WERI-Rb-1 (cell line): Measurements from ENCODE around the gene PTPRT.

Source experiments
- DNase-seq: peaks from one replicate; pipeline ENCODE4 v3.0.0-alpha.2; 2020
- H3K27ac ChIP-seq: fragments of 250-450 bp; sonication (Bioruptor Pico); 2 replicates; pipeline ENCODE4 v1.5.1; 2020; ENCODE audit warnings: mild to moderate bottlenecking, moderate library complexity
- H3K27me3 ChIP-seq: fragments of 250-450 bp; sonication (Bioruptor Pico); 2 replicates; pipeline ENCODE4 v1.5.1; 2021; ENCODE audit warnings: mild to moderate bottlenecking, low read depth, moderate library complexity; ENCODE audit not compliant: insufficient read depth, severe bottlenecking
- H3K36me3 ChIP-seq: fragments of 250-450 bp; sonication (Bioruptor Pico); 2 replicates; pipeline ENCODE4 v1.5.1; 2020; ENCODE audit warnings: mild to moderate bottlenecking, moderate library complexity
- H3K4me3 ChIP-seq: 2 replicates; pipeline ENCODE4 v1.5.1; 2011; ENCODE audit warnings: low read depth, mild to moderate bottlenecking, control low read depth, low read length
- H3K9me3 ChIP-seq: fragments of 250-450 bp; sonication (Bioruptor Pico); 2 replicates; pipeline ENCODE4 v1.5.1; 2021; ENCODE audit warnings: mild to moderate bottlenecking, moderate library complexity; ENCODE audit not compliant: severe bottlenecking
- CTCF ChIP-seq: IDR thresholded peaks from 2 replicates; pipeline ENCODE4 v1.5.1; 2011; ENCODE audit warnings: low read depth, mild to moderate bottlenecking, control low read depth, inconsistent platforms, low read length

The PTPRT gene

GRCh38 chr20:42368910-42369309, 820.8 kb downstream of the PTPRT start:
- DNase-seq = no peak
- H3K36me3 ChIP-seq = no peaks in the 10 kb centered on the region
- no peak overlapping the region for H3K27ac ChIP-seq
- no peaks in the 10 kb centered on the region for H3K27me3 ChIP-seq
- no peak overlapping the region for H3K4me3 ChIP-seq
- no peak for TF ChIP-seq CTCF
- no peaks in the 10 kb centered on the region for H3K9me3 ChIP-seq

- peak; percentile 69 for DNase-seq
- no peak for TF ChIP-seq CTCF
- Histone ChIP-seq H3K9me3 (no peaks in the 10 kb centered on the region), H3K36me3 (no peaks in the 10 kb centered on the region), H3K4me3 (no peak overlapping the region), H3K27me3 (no peaks in the 10 kb centered on the region), H3K27ac (no peak overlapping the region)
Observed at GRCh38 chr20:42366626-42367025, 823.1 kb downstream of the PTPRT start.

DNA sequence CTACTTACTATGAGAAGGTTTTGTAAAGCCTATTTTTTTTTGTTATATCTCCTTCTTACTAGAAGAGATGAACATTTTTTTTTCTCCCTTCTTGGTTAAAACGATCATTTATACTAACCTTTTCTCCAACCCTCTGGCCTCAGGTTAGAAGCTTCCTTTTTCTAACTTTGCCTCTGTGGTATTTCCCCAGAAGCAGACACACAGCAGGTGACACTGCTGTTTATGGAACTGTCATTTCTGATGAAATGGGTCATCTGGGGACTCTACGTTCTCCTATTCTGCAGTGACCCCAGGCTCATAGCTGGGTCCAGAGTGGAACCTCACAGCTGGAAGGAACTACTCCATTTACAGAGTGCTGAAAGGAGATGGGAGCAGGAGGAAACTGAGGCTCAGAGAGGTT, 825.3 kb downstream of the PTPRT start:
- Histone ChIP-seq H3K9me3 (no peaks in the 10 kb centered on the region), H3K36me3 (no peaks in the 10 kb centered on the region), H3K27ac (no peak overlapping the region), H3K27me3 (no peaks in the 10 kb centered on the region), H3K4me3 (no peak overlapping the region)
- no peak for DNase-seq
- no peak for TF ChIP-seq CTCF

DNA sequence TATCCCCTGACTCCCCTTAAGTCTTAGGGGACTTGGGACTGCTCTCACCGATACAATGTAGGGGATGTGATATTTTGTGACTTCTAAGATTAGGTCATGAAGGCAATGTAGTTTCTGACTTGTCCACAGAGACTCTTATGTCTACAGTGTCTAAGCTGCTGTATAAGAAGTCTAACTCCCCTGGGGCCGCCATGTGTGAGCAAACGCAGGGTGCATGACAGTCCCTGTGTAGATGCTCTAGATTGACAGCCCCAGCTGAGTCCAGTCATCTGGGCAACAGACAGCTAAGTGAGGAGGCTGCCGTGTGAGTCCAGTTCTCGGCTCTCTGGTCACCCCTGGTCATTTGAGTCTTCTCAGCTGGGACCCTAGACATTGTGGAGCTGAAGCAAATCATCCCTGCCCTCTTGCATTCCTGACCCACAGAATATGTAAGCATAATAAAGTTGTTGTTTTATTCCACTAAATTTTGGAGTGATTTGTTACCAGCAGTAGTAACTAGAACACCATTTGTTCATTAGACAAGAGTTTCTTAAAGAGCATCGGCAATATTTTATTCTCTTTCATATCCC, 828.2 kb downstream of the PTPRT start:
- Histone ChIP-seq H3K4me3 (no peak overlapping the region), H3K9me3 (no peaks in the 10 kb centered on the region), H3K27me3 (no peaks in the 10 kb centered on the region), H3K36me3 (no peaks in the 10 kb centered on the region), H3K27ac (no peak overlapping the region)
- no peak for TF ChIP-seq CTCF
- no peak for DNase-seq

DNA sequence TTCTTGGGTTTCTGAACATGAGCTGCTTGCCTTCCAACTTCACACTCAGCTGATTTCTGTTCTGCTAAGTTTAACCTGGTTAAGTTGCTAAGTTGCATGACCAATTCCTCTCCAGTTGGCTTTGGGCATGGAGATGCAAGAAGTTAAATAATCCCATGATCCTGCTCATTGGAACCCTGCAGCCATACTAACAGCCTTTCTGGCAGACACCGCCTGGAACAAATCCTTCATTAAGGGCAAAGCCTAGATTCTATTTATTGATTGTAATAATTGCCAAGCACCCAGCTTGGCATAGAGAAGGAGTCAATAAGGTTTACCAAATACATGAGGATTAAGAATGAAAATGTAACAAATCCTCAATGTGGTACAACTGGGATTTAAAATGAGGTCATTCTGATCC, 829.1 kb downstream of the PTPRT start:
- DNase-seq = no peak
- H3K4me3 ChIP-seq = no peak overlapping the region
- TF ChIP-seq CTCF = no peak
- no peaks in the 10 kb centered on the region for H3K36me3 ChIP-seq
- H3K27me3 ChIP-seq = no peaks in the 10 kb centered on the region
- H3K9me3 ChIP-seq = no peaks in the 10 kb centered on the region
- no peak overlapping the region for H3K27ac ChIP-seq

GRCh38 chr20:42359617-42360016, 830.1 kb downstream of the PTPRT start:
- no peak for TF ChIP-seq CTCF
- no peaks in the 10 kb centered on the region for H3K27me3 ChIP-seq
- no peak for DNase-seq

More at GRCh38 chr20:42359617-42360016, 830.1 kb downstream of the PTPRT start:
- no peak overlapping the region for H3K27ac ChIP-seq
- no peak overlapping the region for H3K4me3 ChIP-seq
- H3K36me3 ChIP-seq = no peaks in the 10 kb centered on the region
- no peaks in the 10 kb centered on the region for H3K9me3 ChIP-seq
